Prostate gland (tissue), 2 donors: ENCODE data around the gene SMIM30.

Source experiments
- POLR2A ChIP-seq: fragments of 450-650 bp; IDR thresholded peaks from one replicate; pipeline ENCODE4 v1.6.1; 2016; ENCODE audit warnings: antibody characterized with exemption, mild to moderate bottlenecking
- POLR2AphosphoS5 ChIP-seq: sonication (generic); formaldehyde crosslinking; IDR thresholded peaks from one replicate; pipeline ENCODE4 v1.6.1; 2017; ENCODE audit warnings: antibody characterized with exemption
- TF ChIP-seq, protein P1 (sequence below), 4 experiments: fragments of 200-600 bp in 2 of 4; fragments of 450-650 bp in 2 of 4; sonication (generic) in 2 of 4; IDR thresholded peaks; 1 replicate in 3 of 4; 2 replicates in 1 of 4; pipeline ENCODE4 v1.5.1; 2016 to 2019; ENCODE audit warnings: antibody characterized with exemption in 4 of 4, mild to moderate bottlenecking in 2 of 4, moderate library complexity in 2 of 4

DNA sequence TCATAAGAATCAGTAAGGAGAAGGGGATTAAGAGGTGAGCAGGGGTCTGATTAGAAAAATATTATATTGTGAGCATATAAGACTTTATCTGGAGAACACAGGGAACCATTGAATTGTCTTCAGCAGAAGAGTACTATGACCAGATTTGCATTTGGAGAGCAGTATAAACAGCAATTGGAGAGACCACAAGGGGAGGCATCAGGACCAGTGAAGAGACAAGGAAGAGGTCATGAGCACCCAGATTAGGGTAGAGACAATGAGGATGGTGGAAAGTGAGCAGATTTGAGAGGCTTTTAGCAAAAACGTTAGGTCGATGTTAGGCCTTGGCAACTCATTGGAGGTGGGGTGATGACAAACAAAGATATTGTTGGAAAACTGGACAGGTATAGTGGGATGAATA, 13.0 kb upstream of the SMIM30 start:
- TF ChIP-seq, protein P1, sequence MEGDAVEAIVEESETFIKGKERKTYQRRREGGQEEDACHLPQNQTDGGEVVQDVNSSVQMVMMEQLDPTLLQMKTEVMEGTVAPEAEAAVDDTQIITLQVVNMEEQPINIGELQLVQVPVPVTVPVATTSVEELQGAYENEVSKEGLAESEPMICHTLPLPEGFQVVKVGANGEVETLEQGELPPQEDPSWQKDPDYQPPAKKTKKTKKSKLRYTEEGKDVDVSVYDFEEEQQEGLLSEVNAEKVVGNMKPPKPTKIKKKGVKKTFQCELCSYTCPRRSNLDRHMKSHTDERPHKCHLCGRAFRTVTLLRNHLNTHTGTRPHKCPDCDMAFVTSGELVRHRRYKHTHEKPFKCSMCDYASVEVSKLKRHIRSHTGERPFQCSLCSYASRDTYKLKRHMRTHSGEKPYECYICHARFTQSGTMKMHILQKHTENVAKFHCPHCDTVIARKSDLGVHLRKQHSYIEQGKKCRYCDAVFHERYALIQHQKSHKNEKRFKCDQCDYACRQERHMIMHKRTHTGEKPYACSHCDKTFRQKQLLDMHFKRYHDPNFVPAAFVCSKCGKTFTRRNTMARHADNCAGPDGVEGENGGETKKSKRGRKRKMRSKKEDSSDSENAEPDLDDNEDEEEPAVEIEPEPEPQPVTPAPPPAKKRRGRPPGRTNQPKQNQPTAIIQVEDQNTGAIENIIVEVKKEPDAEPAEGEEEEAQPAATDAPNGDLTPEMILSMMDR (IDR thresholded peaks at IDR 0.05), result no peak
- TF ChIP-seq POLR2AphosphoS5 (no peak), POLR2A (no peak)
